Measurements from ENCODE around the gene FAAP20.

DNA sequence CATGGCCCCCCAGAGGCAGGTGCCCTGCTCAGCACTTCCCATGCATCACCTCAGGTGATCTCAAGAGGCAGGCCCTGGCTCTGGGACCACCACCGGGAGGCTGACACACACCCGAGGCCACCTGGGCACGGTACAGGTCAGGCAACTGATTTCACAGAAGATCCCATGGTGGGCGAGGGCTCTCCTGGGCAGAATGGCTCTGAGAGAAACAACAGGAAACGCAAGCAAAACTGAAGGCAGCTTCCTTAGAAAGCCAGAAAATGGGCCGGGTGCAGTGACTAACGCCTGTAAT, 22.1 kb upstream of the FAAP20 start:
- TF ChIP-seq, protein P1, sequence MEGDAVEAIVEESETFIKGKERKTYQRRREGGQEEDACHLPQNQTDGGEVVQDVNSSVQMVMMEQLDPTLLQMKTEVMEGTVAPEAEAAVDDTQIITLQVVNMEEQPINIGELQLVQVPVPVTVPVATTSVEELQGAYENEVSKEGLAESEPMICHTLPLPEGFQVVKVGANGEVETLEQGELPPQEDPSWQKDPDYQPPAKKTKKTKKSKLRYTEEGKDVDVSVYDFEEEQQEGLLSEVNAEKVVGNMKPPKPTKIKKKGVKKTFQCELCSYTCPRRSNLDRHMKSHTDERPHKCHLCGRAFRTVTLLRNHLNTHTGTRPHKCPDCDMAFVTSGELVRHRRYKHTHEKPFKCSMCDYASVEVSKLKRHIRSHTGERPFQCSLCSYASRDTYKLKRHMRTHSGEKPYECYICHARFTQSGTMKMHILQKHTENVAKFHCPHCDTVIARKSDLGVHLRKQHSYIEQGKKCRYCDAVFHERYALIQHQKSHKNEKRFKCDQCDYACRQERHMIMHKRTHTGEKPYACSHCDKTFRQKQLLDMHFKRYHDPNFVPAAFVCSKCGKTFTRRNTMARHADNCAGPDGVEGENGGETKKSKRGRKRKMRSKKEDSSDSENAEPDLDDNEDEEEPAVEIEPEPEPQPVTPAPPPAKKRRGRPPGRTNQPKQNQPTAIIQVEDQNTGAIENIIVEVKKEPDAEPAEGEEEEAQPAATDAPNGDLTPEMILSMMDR (IDR thresholded peaks at IDR 0.05), result no peak
- TF ChIP-seq POLR2A (IDR thresholded peaks at IDR 0.05; ENCODE audit: low read length) (no peak), SMC3 (IDR thresholded peaks at IDR 0.05) (no peak), MYC (IDR thresholded peaks at IDR 0.05; ENCODE audit: borderline replicate concordance, low read length) (no peak), POLR2AphosphoS2 (conservative IDR thresholded peaks at IDR 0.05; ENCODE audit: low read length) (no peak), NFE2L2 (conservative IDR thresholded peaks at IDR 0.05; ENCODE audit: low read length) (no peak), RFX5 (IDR thresholded peaks at IDR 0.05) (no peak), FOSL2 (IDR thresholded peaks at IDR 0.05) (no peak), FOSL2 (CRISPR knock-in tag; IDR thresholded peaks at IDR 0.05) (no peak), ESRRA (IDR thresholded peaks at IDR 0.05; ENCODE audit: borderline replicate concordance, low read length) (no peak)
- TF ChIP-seq, protein P2, sequence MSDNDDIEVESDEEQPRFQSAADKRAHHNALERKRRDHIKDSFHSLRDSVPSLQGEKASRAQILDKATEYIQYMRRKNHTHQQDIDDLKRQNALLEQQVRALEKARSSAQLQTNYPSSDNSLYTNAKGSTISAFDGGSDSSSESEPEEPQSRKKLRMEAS (IDR thresholded peaks at IDR 0.05), result no peak
- TF ChIP-seq, protein P3, sequence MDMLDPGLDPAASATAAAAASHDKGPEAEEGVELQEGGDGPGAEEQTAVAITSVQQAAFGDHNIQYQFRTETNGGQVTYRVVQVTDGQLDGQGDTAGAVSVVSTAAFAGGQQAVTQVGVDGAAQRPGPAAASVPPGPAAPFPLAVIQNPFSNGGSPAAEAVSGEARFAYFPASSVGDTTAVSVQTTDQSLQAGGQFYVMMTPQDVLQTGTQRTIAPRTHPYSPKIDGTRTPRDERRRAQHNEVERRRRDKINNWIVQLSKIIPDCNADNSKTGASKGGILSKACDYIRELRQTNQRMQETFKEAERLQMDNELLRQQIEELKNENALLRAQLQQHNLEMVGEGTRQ (IDR thresholded peaks at IDR 0.05), result no peak
